GM23248 (cell line): Measurements from ENCODE around the gene AOPEP. TPM values are rescaled to one million over a fixed set of nuclear protein-coding genes. Genes with fewer than 3 reads are reported as not detected.

Source experiments
- DNase-seq: peaks from one replicate; pipeline ENCODE4 v3.0.0-alpha.2; 2015
- H2AFZ ChIP-seq: fragments of 200-600 bp; sonication (generic); 2 replicates; pipeline ENCODE4 v1.6.1; 2016; ENCODE audit warnings: antibody characterized with exemption
- H3F3A ChIP-seq: fragments of 200-600 bp; sonication (generic); 2 replicates; pipeline ENCODE4 v1.6.1; 2016; ENCODE audit warnings: mild to moderate bottlenecking, antibody characterized with exemption, mixed run types; ENCODE audit not compliant: insufficient read depth
- H3K27ac ChIP-seq: fragments of 200-600 bp; sonication (generic); 2 replicates; pipeline ENCODE4 v1.5.1; 2016; ENCODE audit warnings: mild to moderate bottlenecking
- H3K27me3 ChIP-seq: fragments of 200-600 bp; sonication (generic); replicated peaks from 2 replicates; pipeline ENCODE4 v1.6.1; 2016; ENCODE audit warnings: mild to moderate bottlenecking; ENCODE audit not compliant: insufficient read depth
- H3K36me3 ChIP-seq: fragments of 200-600 bp; sonication (generic); 2 replicates; pipeline ENCODE4 v1.6.1; 2016; ENCODE audit warnings: low read depth, mild to moderate bottlenecking
- H3K4me1 ChIP-seq: fragments of 200-600 bp; sonication (generic); 2 replicates; pipeline ENCODE4 v1.6.1; 2016; ENCODE audit warnings: mild to moderate bottlenecking; ENCODE audit not compliant: insufficient read depth
- H3K4me2 ChIP-seq: fragments of 200-600 bp; sonication (generic); one replicate; pipeline ENCODE4 v1.6.1; 2016; ENCODE audit warnings: mild to moderate bottlenecking; ENCODE audit not compliant: unreplicated experiment
- H3K4me3 ChIP-seq: fragments of 200-600 bp; sonication (generic); 2 replicates; pipeline ENCODE4 v1.5.1; 2016; ENCODE audit warnings: mild to moderate bottlenecking
- H3K79me2 ChIP-seq: fragments of 200-600 bp; sonication (generic); 2 replicates; pipeline ENCODE4 v1.6.1; 2016; ENCODE audit warnings: mild to moderate bottlenecking; ENCODE audit not compliant: insufficient read depth
- H3K9ac ChIP-seq: fragments of 200-600 bp; sonication (generic); 2 replicates; pipeline ENCODE4 v1.6.1; 2016; ENCODE audit warnings: mild to moderate bottlenecking
- H3K9me2 ChIP-seq: fragments of 200-600 bp; sonication (generic); 2 replicates; pipeline ENCODE4 v1.6.1; 2016; ENCODE audit warnings: mixed run types, mild to moderate bottlenecking, moderate library complexity; ENCODE audit not compliant: insufficient read depth
- H3K9me3 ChIP-seq: fragments of 200-600 bp; sonication (generic); one replicate; pipeline ENCODE4 v1.6.1; 2017; ENCODE audit warnings: low read depth
- H4K20me1 ChIP-seq: fragments of 200-600 bp; sonication (generic); 2 replicates; pipeline ENCODE4 v1.6.0; 2016; ENCODE audit not compliant: insufficient read depth
- EZH2 ChIP-seq: fragments of 200-600 bp; sonication (generic); IDR thresholded peaks from 2 replicates; pipeline ENCODE4 v1.6.1; 2018; ENCODE audit warnings: antibody characterized with exemption, mild to moderate bottlenecking; ENCODE audit not compliant: insufficient read depth, poor library complexity, severe bottlenecking
- EZH2phosphoT487 ChIP-seq: fragments of 200-600 bp; sonication (generic); IDR thresholded peaks from 2 replicates; pipeline ENCODE4 v1.6.1; 2018; ENCODE audit warnings: antibody characterized with exemption, moderate library complexity, mild to moderate bottlenecking, low read depth; ENCODE audit not compliant: insufficient read depth
- WGBS, 2 experiments: methylation state at CpG; one replicate each; pipeline ENCODE4 v1.1.6; 2015 to 2017; ENCODE audit warnings: low lambda C conversion rate in 2 of 2, low coverage in 1 of 2; ENCODE audit errors: missing lambda C conversion rate in 2 of 2; 5-methylcytosine and 5-hydroxymethylcytosine counted together
- in situ Hi-C: fragments of 300-500 bp; cut with MboI; formaldehyde crosslinking; loops from 2 replicates; pipeline ENCODE4 v1.15.0; 2020
- polyA plus RNA-seq: library from polyadenylated mRNA; unstranded; fragments of >200 nt; fragmentation: Nextera tagmentation; extraction: Ambion mirVana; gene quantifications from 2 replicates; pipeline ENCODE4 v1.2.1, GENCODE V29; 2016
- total RNA-seq: library from RNA; depleted of rRNA; stranded (reverse); fragments of >200 nt; shearing (Covaris generic); gene quantifications from 2 replicates; pipeline ENCODE4 v1.2.3, GENCODE V29; 2014

The AOPEP gene
- total and polyA plus RNA-seq, 2 experiments from 2014 or later = 90.0 to 120 TPM

DNA sequence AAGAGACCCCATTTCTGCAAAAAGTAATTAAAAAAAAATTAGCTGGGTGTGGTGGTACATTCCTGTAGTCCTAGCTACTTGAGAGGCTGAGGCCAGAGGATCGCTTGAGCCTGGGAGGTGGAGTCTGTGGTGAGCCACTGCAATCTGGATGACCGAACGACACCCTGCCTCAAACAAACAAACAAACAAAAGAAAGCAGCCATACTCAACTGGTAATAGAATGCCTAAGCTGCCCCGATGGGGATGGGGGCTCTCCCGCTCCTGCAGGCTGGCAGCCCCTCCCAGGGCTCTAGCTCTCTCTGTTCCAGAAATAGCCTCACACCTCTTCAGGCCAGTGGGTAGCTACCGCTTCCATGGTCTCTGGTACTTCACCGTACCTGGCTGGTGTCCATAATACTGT is 349.2 kb downstream of the AOPEP start:
- no peak overlapping the region for H3K4me2 ChIP-seq
- no peak overlapping the region for H3K4me3 ChIP-seq
- no peaks in the 10 kb centered on the region for H3K4me1 ChIP-seq
- H3K27me3 ChIP-seq = no peaks in the 10 kb centered on the region
- H3K9me3 ChIP-seq = no peaks in the 10 kb centered on the region
- no peaks in the 10 kb centered on the region for H3K9me2 ChIP-seq
- H3K79me2 ChIP-seq = peaks cover 100% of the 10 kb centered on the region
- peaks cover 13% of the 10 kb centered on the region; the same call in 1 of the 2 replicates for H4K20me1 ChIP-seq
- no peak overlapping the region for H3K9ac ChIP-seq
- no peak overlapping the region for H3K27ac ChIP-seq
- H2AFZ ChIP-seq = no peak overlapping the region
- WGBS, 2 experiments = 96 to 97% methylated on average over 7 of the region's 7 CpGs
- in situ Hi-C loops = no loop called here
- no peak for DNase-seq
- H3F3A ChIP-seq = peaks cover 69% of the 10 kb centered on the region
- TF ChIP-seq EZH2 (no peak), EZH2phosphoT487 (no peak)
- H3K36me3 ChIP-seq = peaks cover 56% of the 10 kb centered on the region

DNA sequence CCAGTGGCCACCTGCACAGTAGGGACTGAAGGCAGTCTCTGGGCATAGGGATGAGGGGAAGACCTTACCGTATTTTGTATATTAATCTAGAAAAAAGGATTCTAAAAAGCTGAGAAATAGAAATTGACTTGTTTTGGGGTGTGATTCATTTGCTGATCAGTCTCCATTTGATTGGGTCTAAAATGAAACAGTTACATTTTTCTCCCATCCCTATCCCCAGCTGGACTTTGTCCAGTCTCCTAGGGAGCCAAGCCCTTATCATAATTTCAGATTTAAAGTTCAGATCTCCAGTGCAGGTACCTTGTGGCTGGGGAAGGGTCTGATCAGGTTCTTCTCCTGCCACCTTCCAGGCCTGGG is 350.2 kb downstream of the AOPEP start:
- peaks cover 65% of the 10 kb centered on the region for H3K36me3 ChIP-seq
- no peaks in the 10 kb centered on the region for H3K4me1 ChIP-seq
- in situ Hi-C loops = no loop called here
- peaks cover 71% of the 10 kb centered on the region for H3F3A ChIP-seq
- H3K9me2 ChIP-seq = no peaks in the 10 kb centered on the region
- H3K4me3 ChIP-seq = no peak overlapping the region
- no peak overlapping the region for H2AFZ ChIP-seq
- TF ChIP-seq EZH2phosphoT487 = no peak
- no peak for TF ChIP-seq EZH2
- H3K9ac ChIP-seq = no peak overlapping the region
- no peak overlapping the region for H3K4me2 ChIP-seq
- no peaks in the 10 kb centered on the region for H3K27me3 ChIP-seq
- WGBS, 2 experiments = 91 to 96% methylated on average over 1 of the region's 1 CpG
- H4K20me1 ChIP-seq = peaks cover 14% of the 10 kb centered on the region; the same call in 1 of the 2 replicates
- DNase-seq = no peak
- H3K79me2 ChIP-seq = peaks cover 100% of the 10 kb centered on the region
- no peak overlapping the region for H3K27ac ChIP-seq
- H3K9me3 ChIP-seq = no peaks in the 10 kb centered on the region

DNA sequence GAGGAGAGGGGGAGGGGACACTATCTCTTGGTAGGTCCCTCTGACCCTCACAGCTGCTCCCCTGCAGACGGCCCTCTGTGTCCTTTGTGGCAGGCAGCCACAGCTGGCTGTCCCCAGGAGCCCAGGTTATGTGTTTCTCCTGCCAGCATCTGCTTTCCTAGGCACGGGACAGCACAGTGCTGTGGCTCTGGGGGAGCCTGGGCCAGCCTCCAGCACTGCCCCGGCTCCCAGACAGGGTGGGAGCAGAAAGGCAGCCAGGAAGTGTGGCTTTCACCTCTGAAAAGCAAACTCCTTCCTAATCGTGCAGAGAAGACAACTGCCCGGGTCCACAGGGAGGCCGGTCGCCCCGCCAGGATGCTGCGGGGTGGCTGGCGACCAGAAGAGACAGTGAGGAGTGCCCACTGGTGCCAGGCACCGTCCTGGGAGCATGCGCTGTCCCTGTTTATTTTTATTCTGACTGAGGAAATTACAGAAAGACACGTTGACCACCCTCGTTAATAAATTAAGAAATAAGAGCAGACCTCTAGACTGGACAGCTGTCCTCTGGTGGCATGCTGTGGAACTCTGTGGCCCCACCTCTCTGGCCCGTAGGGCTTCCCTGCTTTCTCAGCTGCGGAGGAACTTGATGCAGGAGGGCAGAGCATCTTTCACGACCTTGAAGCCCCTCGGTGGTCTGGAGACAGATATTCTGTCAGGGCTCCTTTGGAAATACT is 350.7 kb downstream of the AOPEP start:
- no peaks in the 10 kb centered on the region for H3K27me3 ChIP-seq
- no peak overlapping the region for H3K27ac ChIP-seq
- DNase-seq = no peak
- no peak overlapping the region for H3K9ac ChIP-seq
- in situ Hi-C loops = no loop called here
- H3K9me3 ChIP-seq = no peaks in the 10 kb centered on the region
- no peak for TF ChIP-seq EZH2phosphoT487
- TF ChIP-seq EZH2 = no peak
- H3K36me3 ChIP-seq = peaks cover 71% of the 10 kb centered on the region
- H2AFZ ChIP-seq = no peak overlapping the region
- H3K4me2 ChIP-seq = no peak overlapping the region
- H3F3A ChIP-seq = peaks cover 71% of the 10 kb centered on the region
- no peaks in the 10 kb centered on the region for H3K9me2 ChIP-seq
- WGBS, 2 experiments = 85% methylated on average over 18 of the region's 18 CpGs
- H3K4me1 ChIP-seq = no peaks in the 10 kb centered on the region
- peaks cover 14% of the 10 kb centered on the region for H4K20me1 ChIP-seq
- peaks cover 100% of the 10 kb centered on the region for H3K79me2 ChIP-seq
- no peak overlapping the region for H3K4me3 ChIP-seq

DNA sequence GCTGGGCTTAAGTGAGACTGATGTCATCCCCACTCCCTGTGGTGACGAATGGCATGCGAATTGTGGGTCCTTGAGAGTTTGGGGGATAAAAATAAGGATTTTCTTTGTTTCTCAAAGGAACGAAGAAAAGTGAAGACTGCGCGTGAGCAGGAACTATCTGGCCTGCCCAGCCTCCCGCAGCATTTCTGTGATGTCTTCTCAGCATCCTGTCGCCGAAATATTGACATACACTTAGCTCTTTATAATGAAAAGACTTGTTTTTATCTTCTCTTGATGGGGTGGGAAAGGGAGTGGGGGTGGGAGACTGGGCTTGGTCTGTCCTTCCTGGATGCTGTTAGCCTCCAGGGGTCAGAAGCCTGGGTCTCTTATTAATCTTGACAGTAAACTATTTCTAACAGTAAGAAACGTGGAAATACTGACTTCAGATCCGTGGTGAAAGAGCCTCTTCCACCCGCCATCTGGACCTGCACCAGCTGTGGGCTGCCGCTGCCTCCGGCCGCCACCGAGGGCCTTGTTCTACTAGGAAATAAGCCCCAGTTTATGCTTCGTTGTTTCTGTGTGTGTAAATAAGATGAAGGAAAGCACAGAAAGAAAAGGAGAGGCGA is 351.4 kb downstream of the AOPEP start:
- Histone ChIP-seq H2AFZ (no peak overlapping the region), H3K4me3 (no peak overlapping the region), H3K9ac (no peak overlapping the region), H3K27me3 (no peaks in the 10 kb centered on the region), H3K79me2 (peaks cover 100% of the 10 kb centered on the region), H3K36me3 (peaks cover 77% of the 10 kb centered on the region), H3K9me3 (no peaks in the 10 kb centered on the region), H3K9me2 (no peaks in the 10 kb centered on the region), H3F3A (peaks cover 71% of the 10 kb centered on the region), H3K4me2 (no peak overlapping the region), H4K20me1 (peaks cover 14% of the 10 kb centered on the region), H3K4me1 (no peaks in the 10 kb centered on the region), H3K27ac (no peak overlapping the region)
- in situ Hi-C loops = no loop called here
- 78 to 79% methylated on average over 17 of the region's 17 CpGs for WGBS, 2 experiments
- no peak for DNase-seq
- TF ChIP-seq EZH2phosphoT487 = no peak
